ENCODE measurements around the gene SPC24. TPM values are rescaled to one million over a fixed set of nuclear protein-coding genes. Genes with fewer than 3 reads are reported as not detected.

Gene SPC24
- total RNA-seq, 1 experiment from 2014 or later, result 33.9 TPM

- H3K9me3 ChIP-seq (ENCODE audit: control insufficient read depth in 1 of 2, insufficient read depth in 1 of 2, low read depth in 1 of 2, low read length in 2 of 2), result no peaks in the 10 kb centered on the region
- peak within 1 kb of the TSS; percentile 81 for H3K27ac ChIP-seq (ENCODE audit: low read depth, low read length)
- peaks cover 18 to 25% of the 10 kb centered on the region in 2 experiments for H3K4me1 ChIP-seq (ENCODE audit: control insufficient read depth in 1 of 2, insufficient read depth in 2 of 2, low read length in 2 of 2)
- peaks cover 0 to 3% of the 10 kb centered on the region in 2 experiments; a peak in 1 of 4 replicates for H3K36me3 ChIP-seq (ENCODE audit: control insufficient read depth in 1 of 2, insufficient read depth in 2 of 2, low read length in 2 of 2)
- ATAC-seq (peak; percentile 89), DNase-seq (ENCODE audit: low read depth, low spot score) (peak; percentile 50)
- H2AFZ ChIP-seq (ENCODE audit: low read depth, low read length, poor library complexity, severe bottlenecking), result no peak within 1 kb of the TSS
- peak within 1 kb of the TSS; percentile 63 to 78 for H3K4me3 ChIP-seq (replicated peaks in 1 of 2; ENCODE audit: low read depth in 1 of 2, low read length in 2 of 2)
- ChIA-PET RAD21 (ENCODE audit: low non-redundant PET in 1 of 2, low total read pairs in 2 of 2, uncharacterized antibody in 2 of 2, unreplicated experiment in 2 of 2) (interaction anchor here in 1 of 2 experiments (0.9 kb wide), 1 partner anchor 102 kb away, joined by 3 read pairs; no protein-coding TSS in a partner anchor), CTCF (interaction anchor here (1.0 to 1.3 kb wide), 3 partner anchors 55 to 71 kb away, joined by 3 to 5 read pairs (median 4); no protein-coding TSS in a partner anchor), POLR2A (interaction anchor here (1.0 to 1.4 kb wide), 3 partner anchors 54 to 59 kb away, joined by 3 to 10 read pairs (median 3); no protein-coding TSS in a partner anchor)
- no TSS peak for BruUV-seq (replicated peaks)
- 0 out of 2 replicates have a peak, but pooled peaks cover 2% of the 10 kb centered on the region for H3K79me2 ChIP-seq (ENCODE audit: insufficient read depth, low read length)
- H3K4me2 ChIP-seq (ENCODE audit: low read length), result peak within 1 kb of the TSS; percentile 75
- H3K27me3 ChIP-seq (ENCODE audit: insufficient read depth, low read length), result no peaks in the 10 kb centered on the region
- no peaks in the 10 kb centered on the region for H3K9me2 ChIP-seq (ENCODE audit: insufficient read depth)
- H4K20me1 ChIP-seq (ENCODE audit: insufficient read depth), result no peaks in the 10 kb centered on the region
- intact Hi-C loops (cut with micrococcal nuclease), result no loop called here
- H3K9ac ChIP-seq (ENCODE audit: low read length), result peak within 1 kb of the TSS; percentile 66
- TF ChIP-seq EZH2 (IDR thresholded peaks at IDR 0.05), result no peak
- peak; percentile 35 for TF ChIP-seq POLR2A (IDR thresholded peaks at IDR 0.05; ENCODE audit: borderline replicate concordance, extremely low read depth, insufficient read depth, insufficient read length)
- TF ChIP-seq, protein P1, sequence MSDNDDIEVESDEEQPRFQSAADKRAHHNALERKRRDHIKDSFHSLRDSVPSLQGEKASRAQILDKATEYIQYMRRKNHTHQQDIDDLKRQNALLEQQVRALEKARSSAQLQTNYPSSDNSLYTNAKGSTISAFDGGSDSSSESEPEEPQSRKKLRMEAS (IDR thresholded peaks at IDR 0.05), result no peak; the same call in 1 of the 2 replicates
- no peak for TF ChIP-seq CEBPB (IDR thresholded peaks at IDR 0.05; ENCODE audit: low read depth)
- no peak for TF ChIP-seq ZNF274 (IDR thresholded peaks at IDR 0.05; ENCODE audit: low read depth, low read length)
- TF ChIP-seq ELF1 (IDR thresholded peaks at IDR 0.05; ENCODE audit: borderline replicate concordance, low read depth), result no peak
- TF ChIP-seq EGR1 (IDR thresholded peaks at IDR 0.05; ENCODE audit: low read depth), result peak; percentile 48; the same call in 1 of the 2 replicates
- TF ChIP-seq, protein P2, sequence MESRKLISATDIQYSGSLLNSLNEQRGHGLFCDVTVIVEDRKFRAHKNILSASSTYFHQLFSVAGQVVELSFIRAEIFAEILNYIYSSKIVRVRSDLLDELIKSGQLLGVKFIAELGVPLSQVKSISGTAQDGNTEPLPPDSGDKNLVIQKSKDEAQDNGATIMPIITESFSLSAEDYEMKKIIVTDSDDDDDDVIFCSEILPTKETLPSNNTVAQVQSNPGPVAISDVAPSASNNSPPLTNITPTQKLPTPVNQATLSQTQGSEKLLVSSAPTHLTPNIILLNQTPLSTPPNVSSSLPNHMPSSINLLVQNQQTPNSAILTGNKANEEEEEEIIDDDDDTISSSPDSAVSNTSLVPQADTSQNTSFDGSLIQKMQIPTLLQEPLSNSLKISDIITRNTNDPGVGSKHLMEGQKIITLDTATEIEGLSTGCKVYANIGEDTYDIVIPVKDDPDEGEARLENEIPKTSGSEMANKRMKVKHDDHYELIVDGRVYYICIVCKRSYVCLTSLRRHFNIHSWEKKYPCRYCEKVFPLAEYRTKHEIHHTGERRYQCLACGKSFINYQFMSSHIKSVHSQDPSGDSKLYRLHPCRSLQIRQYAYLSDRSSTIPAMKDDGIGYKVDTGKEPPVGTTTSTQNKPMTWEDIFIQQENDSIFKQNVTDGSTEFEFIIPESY (IDR thresholded peaks at IDR 0.05; ENCODE audit: extremely low read depth, insufficient replicate concordance, low read length), result no peak
- no peak for TF ChIP-seq REST (IDR thresholded peaks at IDR 0.05; ENCODE audit: low read depth)
- peak; percentile 37 for TF ChIP-seq SP1 (IDR thresholded peaks at IDR 0.05; ENCODE audit: low read depth)
- no peak; the same call in 1 of the 2 replicates for TF ChIP-seq ZFX (IDR thresholded peaks at IDR 0.05)
- TF ChIP-seq EZH2phosphoT487 (IDR thresholded peaks at IDR 0.05; ENCODE audit: borderline replicate concordance), result no peak
- TF ChIP-seq POLR2AphosphoS5 (IDR thresholded peaks at IDR 0.05; ENCODE audit: low read depth, low read length), result peak; percentile 81
- TF ChIP-seq TCF7L2 (IDR thresholded peaks at IDR 0.05; ENCODE audit: borderline replicate concordance, extremely low read depth, insufficient read depth, insufficient read length), result no peak
- TF ChIP-seq YY1 (IDR thresholded peaks at IDR 0.05; ENCODE audit: extremely low read depth, insufficient replicate concordance, low read depth, low read length), result no peak
- no peak for TF ChIP-seq CTCF (IDR thresholded peaks at IDR 0.05 in 2 of 3, conservative IDR thresholded peaks at IDR 0.05 in 1 of 3; ENCODE audit: borderline replicate concordance in 1 of 3, insufficient read depth in 1 of 3, low read depth in 2 of 3, low read length in 2 of 3)
- TF ChIP-seq CBX3 (IDR thresholded peaks at IDR 0.05; ENCODE audit: low read depth), result peak; percentile 21
Observed at GRCh38 chr19:11197291-11198174, 42.0 kb upstream of the SPC24 start, which contains the start of gene KANK2. Gene KANK2 (minus strand): TSS chr19:11197545. CDS start chr19:11194511, 3,034 bp downstream.

Measured in HCT116 (cell line).